Measurements from ENCODE around the gene UBA1.

DNA sequence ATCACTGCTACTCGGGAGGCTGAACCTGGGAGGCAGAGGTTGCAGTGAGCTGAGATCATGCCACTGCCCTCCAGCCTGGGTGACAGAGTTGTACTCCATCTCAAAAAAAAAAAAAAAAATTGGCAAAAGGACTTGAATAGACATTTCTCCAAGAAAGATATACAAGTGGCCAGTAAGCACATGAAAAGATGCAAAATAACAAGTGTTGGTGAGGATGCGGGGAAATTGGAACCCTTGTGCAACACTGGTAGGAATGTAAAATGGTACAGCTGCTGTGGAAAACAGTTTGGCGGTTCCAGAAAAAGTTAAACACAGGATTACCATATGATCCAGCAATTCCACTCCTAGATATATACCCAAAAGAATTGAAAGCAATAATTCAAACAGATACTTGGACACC lies 29.2 kb upstream of the UBA1 start:
- TF ChIP-seq, protein P1, sequence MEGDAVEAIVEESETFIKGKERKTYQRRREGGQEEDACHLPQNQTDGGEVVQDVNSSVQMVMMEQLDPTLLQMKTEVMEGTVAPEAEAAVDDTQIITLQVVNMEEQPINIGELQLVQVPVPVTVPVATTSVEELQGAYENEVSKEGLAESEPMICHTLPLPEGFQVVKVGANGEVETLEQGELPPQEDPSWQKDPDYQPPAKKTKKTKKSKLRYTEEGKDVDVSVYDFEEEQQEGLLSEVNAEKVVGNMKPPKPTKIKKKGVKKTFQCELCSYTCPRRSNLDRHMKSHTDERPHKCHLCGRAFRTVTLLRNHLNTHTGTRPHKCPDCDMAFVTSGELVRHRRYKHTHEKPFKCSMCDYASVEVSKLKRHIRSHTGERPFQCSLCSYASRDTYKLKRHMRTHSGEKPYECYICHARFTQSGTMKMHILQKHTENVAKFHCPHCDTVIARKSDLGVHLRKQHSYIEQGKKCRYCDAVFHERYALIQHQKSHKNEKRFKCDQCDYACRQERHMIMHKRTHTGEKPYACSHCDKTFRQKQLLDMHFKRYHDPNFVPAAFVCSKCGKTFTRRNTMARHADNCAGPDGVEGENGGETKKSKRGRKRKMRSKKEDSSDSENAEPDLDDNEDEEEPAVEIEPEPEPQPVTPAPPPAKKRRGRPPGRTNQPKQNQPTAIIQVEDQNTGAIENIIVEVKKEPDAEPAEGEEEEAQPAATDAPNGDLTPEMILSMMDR (optimal IDR thresholded peaks at IDR 0.05 in 1 of 3, IDR thresholded peaks at IDR 0.05 in 1 of 3, conservative IDR thresholded peaks at IDR 0.05 in 1 of 3; ENCODE audit: extremely low read depth in 1 of 3, insufficient read depth in 2 of 3, low read length in 3 of 3), result no peak
- no peak for TF ChIP-seq EZH2 (IDR thresholded peaks at IDR 0.05; ENCODE audit: low read length)
